Activated CD4-positive, alpha-beta T cell treated with anti-CD3 and anti-CD28 coated beads, Interleukin-2, amount 10 ng/mL, durations not matched to agents 7 days and 5 days (primary cell): ENCODE results near the gene OAF. TPM values are rescaled to one million over a fixed set of nuclear protein-coding genes. Genes with fewer than 3 reads are reported as not detected.

ENCODE experiments used
- CTCF ChIA-PET: fragments of 350-600 bp; sonication (Branson Sonifier 250); formaldehyde crosslinking; loops from one replicate; lab custom pipeline; 2021; ENCODE audit warnings: antibody characterized with exemption; lab: Charles Lee
- POLR2A ChIA-PET: fragments of 350-600 bp; sonication (Branson Sonifier 250); formaldehyde crosslinking; loops from one replicate; lab custom pipeline; 2021; ENCODE audit warnings: antibody characterized with exemption; lab: Charles Lee
- DNase-seq: peaks from one replicate; pipeline ENCODE4 v3.0.0-alpha.2; 2020
- H3K27ac Mint-ChIP-seq: one replicate; pipeline ENCODE4 v1.8.0; 2021; ENCODE audit warnings: mild to moderate bottlenecking, moderate library complexity, mixed read lengths
- H3K27me3 Mint-ChIP-seq: one replicate; pipeline ENCODE4 v1.8.0; 2021; ENCODE audit warnings: mixed read lengths
- H3K36me3 Mint-ChIP-seq: one replicate; pipeline ENCODE4 v1.8.0; 2021; ENCODE audit warnings: low read depth, mixed read lengths
- H3K4me1 Mint-ChIP-seq: one replicate; pipeline ENCODE4 v1.8.0; 2021; ENCODE audit warnings: mixed read lengths
- H3K4me3 Mint-ChIP-seq: one replicate; pipeline ENCODE4 v1.8.0; 2021; ENCODE audit warnings: mild to moderate bottlenecking, moderate library complexity, mixed read lengths
- H3K9me3 Mint-ChIP-seq: one replicate; pipeline ENCODE4 v1.8.0; 2021; ENCODE audit warnings: mixed read lengths
- total RNA-seq, 2 experiments: library from RNA; stranded (reverse); gene quantifications; one replicate each; pipeline ENCODE4 v1.2.3, GENCODE V29; 2021

The OAF gene
- total RNA-seq, 2 experiments from 2014 or later = 1.7 to 3.4 TPM

DNA sequence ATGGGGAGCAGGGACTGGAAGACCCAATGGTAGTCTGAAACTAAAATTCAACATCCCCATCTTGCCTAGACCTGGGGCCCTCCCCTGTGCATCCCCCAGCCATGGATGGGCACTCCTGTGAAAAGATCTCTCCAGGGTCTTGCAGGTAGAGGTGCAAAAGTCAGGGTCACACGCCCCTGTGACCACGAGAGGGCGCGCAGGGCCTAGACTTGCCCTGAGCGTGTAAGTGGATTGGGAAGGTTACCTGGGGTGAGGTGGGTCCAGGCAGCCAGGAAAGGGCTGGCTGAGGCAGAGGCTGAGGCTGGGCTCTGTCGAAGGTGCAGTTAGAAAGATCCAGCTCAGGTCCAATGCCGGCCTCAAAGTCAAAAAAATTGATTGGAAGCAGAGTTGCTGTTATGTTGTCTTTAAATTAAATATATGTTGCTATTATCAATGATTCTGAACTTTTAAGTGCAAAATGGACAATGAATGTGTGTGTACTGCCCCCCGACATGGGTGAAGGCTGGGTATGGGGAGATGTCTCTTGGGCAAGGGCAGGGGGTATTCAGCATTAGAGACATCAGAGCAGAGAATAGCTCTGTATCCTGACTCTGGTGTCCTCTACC lies 24.3 kb downstream of the OAF start:
- Mint-ChIP-seq H3K27me3 (peaks cover 52% of the 10 kb centered on the region), H3K9me3 (no peaks in the 10 kb centered on the region), H3K36me3 (no peaks in the 10 kb centered on the region), H3K4me3 (no peak overlapping the region), H3K27ac (peak overlapping the region; percentile 47), H3K4me1 (no peaks in the 10 kb centered on the region)
- POLR2A ChIA-PET = no interaction called here
- CTCF ChIA-PET = interaction anchor here (1.0 to 10.1 kb wide), 12 partner anchors 9 to 102 kb away, joined by 3 to 105 read pairs (median 4); no protein-coding TSS in a partner anchor
- DNase-seq = peak; percentile 65

GRCh38 chr11:120236169-120237107 lies 25.6 kb downstream of the OAF start:
- H3K4me1 Mint-ChIP-seq = no peaks in the 10 kb centered on the region
- POLR2A ChIA-PET = no interaction called here
- CTCF ChIA-PET = interaction anchor here (1.3 to 10.1 kb wide), 5 partner anchors 9 to 64 kb away, joined by 3 to 105 read pairs (median 5); no protein-coding TSS in a partner anchor
- no peak overlapping the region for H3K4me3 Mint-ChIP-seq
- no peak for DNase-seq
- no peaks in the 10 kb centered on the region for H3K9me3 Mint-ChIP-seq
- no peak overlapping the region for H3K27ac Mint-ChIP-seq
- no peaks in the 10 kb centered on the region for H3K36me3 Mint-ChIP-seq
- H3K27me3 Mint-ChIP-seq = peaks cover 65% of the 10 kb centered on the region

DNA sequence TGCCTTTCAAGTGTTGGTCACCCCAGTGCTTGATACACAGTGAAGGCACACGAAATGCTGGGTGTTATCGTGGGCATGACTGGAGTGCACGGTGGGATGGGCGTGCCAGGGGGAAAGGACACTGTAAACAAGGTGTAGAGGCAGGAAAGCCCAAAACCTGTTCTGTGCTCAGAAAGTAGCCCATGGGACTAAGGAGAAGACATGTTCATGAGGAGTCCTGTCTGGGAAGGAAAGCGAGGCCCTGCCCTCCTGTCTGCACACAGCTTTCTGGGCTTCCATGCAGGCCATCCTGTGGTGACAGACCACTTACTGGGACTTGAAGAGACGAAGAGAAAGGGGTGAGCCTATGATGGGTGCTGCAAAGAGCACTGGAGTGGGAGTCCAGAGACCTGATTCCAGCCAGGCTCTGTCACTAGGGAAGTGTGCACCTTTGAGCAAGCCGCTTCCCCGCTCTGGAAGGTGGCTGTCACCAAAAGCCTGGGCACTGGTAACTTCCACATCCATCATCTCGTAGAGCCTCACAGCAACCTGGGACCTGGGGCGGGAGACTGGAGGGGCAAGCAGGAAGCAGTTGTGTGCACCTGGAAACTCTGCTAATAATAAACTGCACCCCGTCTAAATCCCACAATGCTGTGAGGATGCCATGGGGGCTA lies 28.3 kb downstream of the OAF start:
- ChIA-PET CTCF (interaction anchor here (10.1 kb wide), 1 partner anchor 62 kb away, joined by 105 read pairs; no protein-coding TSS in a partner anchor), POLR2A (interaction anchor here (0.6 kb wide), 1 partner anchor 55 kb away, joined by 4 read pairs; no protein-coding TSS in a partner anchor)
- DNase-seq = no peak
- Mint-ChIP-seq H3K9me3 (no peaks in the 10 kb centered on the region), H3K4me1 (no peaks in the 10 kb centered on the region), H3K36me3 (no peaks in the 10 kb centered on the region), H3K27me3 (peaks cover 77% of the 10 kb centered on the region), H3K27ac (no peak overlapping the region), H3K4me3 (no peak overlapping the region)

- Mint-ChIP-seq H3K4me3 (no peak within 1 kb of the TSS), H3K4me1 (peaks cover 7% of the 10 kb centered on the region), H3K27ac (no peak within 1 kb of the TSS), H3K9me3 (no peaks in the 10 kb centered on the region), H3K27me3 (peaks cover 80% of the 10 kb centered on the region), H3K36me3 (no peaks in the 10 kb centered on the region)
- ChIA-PET CTCF (interaction anchor here (10.1 kb wide), 1 partner anchor 61 kb away, joined by 105 read pairs; no protein-coding TSS in a partner anchor), POLR2A (no interaction called here)
- no peak for DNase-seq
Measured at GRCh38 chr11:120239713-120240640, 29.1 kb downstream of the OAF start, which contains the start of gene POU2F3. POU2F3 (plus strand) TSS chr11:120240140; CDS start chr11:120240344, 204 bp downstream.

- ChIA-PET CTCF (interaction anchor here (10.1 kb wide), 1 partner anchor 60 kb away, joined by 105 read pairs; no protein-coding TSS in a partner anchor), POLR2A (no interaction called here)
- no peak overlapping the region for H3K27ac Mint-ChIP-seq
- H3K4me3 Mint-ChIP-seq = no peak overlapping the region
- peaks cover 81% of the 10 kb centered on the region for H3K27me3 Mint-ChIP-seq
- H3K36me3 Mint-ChIP-seq = no peaks in the 10 kb centered on the region
- DNase-seq = no peak
- no peaks in the 10 kb centered on the region for H3K9me3 Mint-ChIP-seq
- H3K4me1 Mint-ChIP-seq = peaks cover 15% of the 10 kb centered on the region
Measured at GRCh38 chr11:120240866-120241265, 30.0 kb downstream of the OAF start.

DNA sequence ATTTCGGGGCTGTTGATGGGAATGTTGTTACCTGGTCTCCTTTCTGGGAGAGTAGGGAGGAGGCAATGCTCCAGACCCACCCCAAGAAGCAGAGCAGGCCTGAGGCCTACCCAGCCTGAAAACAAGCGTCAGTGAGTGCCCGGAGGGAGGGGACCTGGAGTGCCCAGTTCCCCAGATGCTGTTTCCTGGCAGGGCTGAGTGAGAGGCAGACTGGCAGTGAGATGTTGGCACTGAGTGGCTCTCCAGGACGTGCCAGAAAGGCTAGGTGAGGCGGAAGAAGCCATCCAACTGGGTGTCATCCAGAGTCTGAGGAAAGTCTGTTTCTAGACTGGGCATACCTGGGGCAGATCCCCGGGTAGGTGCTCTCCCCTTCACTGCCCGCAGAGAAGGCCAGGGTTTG lies 30.4 kb downstream of the OAF start:
- Mint-ChIP-seq H3K4me1 (peaks cover 17% of the 10 kb centered on the region), H3K4me3 (no peak overlapping the region), H3K9me3 (no peaks in the 10 kb centered on the region), H3K27ac (no peak overlapping the region), H3K36me3 (no peaks in the 10 kb centered on the region), H3K27me3 (peaks cover 82% of the 10 kb centered on the region)
- POLR2A ChIA-PET = no interaction called here
- CTCF ChIA-PET = interaction anchor here (0.9 kb wide), 1 partner anchor 49 kb away, joined by 3 read pairs; no protein-coding TSS in a partner anchor
- DNase-seq = no peak

DNA sequence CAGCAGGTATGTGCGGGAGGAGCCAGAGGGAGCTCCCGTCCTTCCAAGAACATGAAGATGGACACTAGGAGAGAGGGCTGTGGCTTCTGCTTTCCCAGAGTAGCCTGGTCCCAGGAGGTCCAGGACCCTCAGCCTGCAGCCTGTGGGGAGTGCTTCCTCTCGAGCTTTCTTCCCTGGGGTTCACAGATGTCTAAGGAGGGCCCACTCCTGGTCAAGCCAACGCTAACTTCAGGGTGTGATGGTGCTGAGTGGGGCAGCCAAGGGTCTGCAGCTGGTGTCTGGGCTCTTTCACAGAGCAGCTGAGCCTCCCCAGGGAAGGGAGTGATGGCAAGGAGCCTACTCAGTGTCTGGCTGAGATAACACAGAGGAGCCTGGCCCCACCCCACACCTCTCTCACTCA lies 32.4 kb downstream of the OAF start:
- H3K4me3 Mint-ChIP-seq = no peak overlapping the region
- ChIA-PET POLR2A (no interaction called here), CTCF (interaction anchor here (1.0 to 3.9 kb wide), 5 partner anchors 9 to 92 kb away, joined by 3 to 18 read pairs (median 5); no protein-coding TSS in a partner anchor)
- no peaks in the 10 kb centered on the region for H3K36me3 Mint-ChIP-seq
- no peak overlapping the region for H3K27ac Mint-ChIP-seq
- H3K9me3 Mint-ChIP-seq = no peaks in the 10 kb centered on the region
- H3K27me3 Mint-ChIP-seq = peaks cover 83% of the 10 kb centered on the region
- DNase-seq = no peak
- H3K4me1 Mint-ChIP-seq = peaks cover 27% of the 10 kb centered on the region

DNA sequence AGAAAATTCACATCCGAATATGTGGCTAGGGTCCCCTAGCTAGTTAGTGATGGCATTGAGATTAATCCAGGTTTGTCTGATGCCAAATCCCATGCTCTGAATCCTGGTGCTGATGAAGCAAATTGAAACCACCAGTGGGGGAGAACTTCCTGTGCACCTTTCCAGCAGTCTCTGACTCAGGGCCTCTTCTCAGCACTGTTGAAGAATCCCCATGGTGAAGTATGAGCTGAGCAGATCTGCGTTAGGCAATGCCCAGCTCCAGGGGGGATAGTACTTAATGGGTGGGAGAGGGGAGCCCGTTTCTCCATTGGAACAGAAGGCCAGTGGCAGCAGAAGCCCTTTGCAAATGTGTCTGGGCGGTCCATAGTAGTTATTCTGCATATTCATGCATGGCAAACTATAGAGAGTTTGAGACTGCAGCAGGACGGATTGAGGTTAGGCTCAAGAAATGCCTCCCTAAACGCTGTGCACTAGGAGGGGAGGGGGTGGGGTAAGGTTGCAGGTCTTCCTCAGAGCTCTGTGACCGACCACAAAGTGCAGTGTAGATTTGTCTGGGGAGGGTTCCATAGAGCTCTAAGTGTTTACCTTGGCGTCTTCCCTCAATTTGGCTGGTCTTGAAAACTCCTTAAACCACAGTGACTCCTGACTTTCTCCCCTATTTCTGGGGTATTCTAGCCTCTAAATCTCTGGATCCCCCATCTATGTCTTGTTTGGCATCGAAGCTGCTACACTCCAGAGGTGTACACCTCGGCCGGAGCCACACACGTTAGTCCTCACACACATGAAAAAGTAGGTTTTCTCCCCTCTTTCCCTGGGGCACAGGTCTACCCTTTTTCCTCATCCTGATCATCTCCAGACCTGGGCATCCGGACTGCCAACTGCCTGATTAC lies 33.9 kb downstream of the OAF start:
- CTCF ChIA-PET = interaction anchor here (0.7 to 3.9 kb wide), 4 partner anchors 9 to 58 kb away, joined by 3 to 18 read pairs (median 8); no protein-coding TSS in a partner anchor
- Mint-ChIP-seq H3K4me1 (peaks cover 42% of the 10 kb centered on the region), H3K36me3 (no peaks in the 10 kb centered on the region), H3K4me3 (no peak overlapping the region), H3K9me3 (no peaks in the 10 kb centered on the region), H3K27ac (no peak overlapping the region), H3K27me3 (peaks cover 75% of the 10 kb centered on the region)
- DNase-seq = no peak
- POLR2A ChIA-PET = no interaction called here

DNA sequence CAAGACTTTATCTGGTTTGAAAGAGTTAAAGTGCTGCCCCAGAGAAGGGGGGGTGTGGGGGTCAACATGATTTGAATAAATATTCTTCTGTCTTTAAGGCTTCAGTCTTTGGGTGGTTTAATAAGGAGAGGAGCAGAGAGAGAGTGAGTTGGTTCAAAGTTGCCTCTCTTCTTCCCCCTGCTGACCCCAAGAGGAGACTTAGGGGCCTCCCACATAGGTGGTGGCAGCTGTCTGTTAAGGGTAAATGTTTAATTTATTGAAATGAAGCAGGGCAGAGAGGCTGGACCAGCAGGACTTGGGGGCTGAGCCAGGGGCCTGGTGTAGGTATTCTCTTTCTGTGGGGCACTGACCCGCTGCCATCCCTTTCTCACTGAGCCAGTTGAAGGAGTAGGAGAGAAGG lies 34.6 kb downstream of the OAF start:
- DNase-seq = no peak
- Mint-ChIP-seq H3K9me3 (no peaks in the 10 kb centered on the region), H3K4me3 (no peak overlapping the region), H3K27ac (no peak overlapping the region), H3K27me3 (peaks cover 79% of the 10 kb centered on the region), H3K36me3 (no peaks in the 10 kb centered on the region), H3K4me1 (peaks cover 48% of the 10 kb centered on the region)
- CTCF ChIA-PET = interaction anchor here (0.7 to 3.9 kb wide), 3 partner anchors 10 to 58 kb away, joined by 3 to 18 read pairs (median 5); no protein-coding TSS in a partner anchor
- POLR2A ChIA-PET = no interaction called here

DNA sequence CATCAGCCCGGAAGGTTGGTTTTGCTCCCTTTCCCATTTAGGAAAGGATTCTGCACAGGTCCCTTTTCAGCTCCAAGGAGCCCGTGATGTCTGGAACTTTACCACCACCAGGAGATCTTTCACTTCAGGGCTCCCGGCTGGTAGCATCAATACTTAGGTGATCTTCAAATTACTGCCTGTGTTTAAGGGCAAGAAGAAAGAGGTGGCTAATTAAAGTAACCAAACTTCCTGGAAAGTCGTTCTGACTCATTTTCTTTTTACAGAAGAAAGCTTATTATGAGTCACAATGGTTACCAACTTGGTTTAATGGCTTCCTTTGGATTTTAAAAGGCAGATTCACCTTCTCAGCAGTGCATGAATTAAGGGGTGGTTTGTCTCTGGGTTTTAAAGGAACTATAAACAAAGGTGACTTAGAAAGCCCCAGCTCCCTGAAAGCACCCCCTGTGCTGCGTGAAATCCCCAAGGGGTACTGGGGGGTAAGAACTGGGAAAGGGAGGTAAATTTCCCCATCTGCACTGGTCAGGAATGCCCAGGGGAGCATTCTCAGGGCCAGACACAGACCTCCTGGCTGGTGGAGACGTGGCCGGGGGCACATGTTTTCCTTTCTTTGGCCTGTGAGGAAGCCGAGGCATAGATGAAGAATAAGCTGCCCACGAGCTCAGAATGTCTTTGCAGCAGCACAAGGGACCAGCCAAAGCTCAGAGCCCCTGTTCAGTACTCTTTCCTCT lies 37.9 kb downstream of the OAF start:
- POLR2A ChIA-PET = no interaction called here
- peaks cover 48% of the 10 kb centered on the region for H3K4me1 Mint-ChIP-seq
- peaks cover 70% of the 10 kb centered on the region for H3K27me3 Mint-ChIP-seq
- H3K27ac Mint-ChIP-seq = peak overlapping the region; percentile 16
- CTCF ChIA-PET = interaction anchor here (0.8 to 4.1 kb wide), 4 partner anchors 10 to 53 kb away, joined by 3 to 24 read pairs (median 9); no protein-coding TSS in a partner anchor
- no peaks in the 10 kb centered on the region for H3K9me3 Mint-ChIP-seq
- H3K36me3 Mint-ChIP-seq = no peaks in the 10 kb centered on the region
- H3K4me3 Mint-ChIP-seq = no peak overlapping the region
- DNase-seq = no peak
